Left hindlimb (tissue), 1 donor: ENCODE measurements around the gene KCNH4.

Source experiments
- DNase-seq: peaks from one replicate; pipeline ENCODE4 v3.0.0-alpha.2; 2018

The KCNH4 gene

GRCh38 chr17:42135664-42136653 is 45.0 kb downstream of the KCNH4 start:
- DNase-seq = no peak

- DNase-seq = no peak
These were observed 45.8 kb downstream of the KCNH4 start for GRCh38 chr17:42135151-42135550.

GRCh38 chr17:42133461-42134041 is 47.4 kb downstream of the KCNH4 start:
- DNase-seq = no peak

- peak; percentile 63 for DNase-seq
These were observed 48.0 kb downstream of the KCNH4 start for GRCh38 chr17:42132941-42133340.

- no peak for DNase-seq
These were observed 48.9 kb downstream of the KCNH4 start for GRCh38 chr17:42131981-42132432.

GRCh38 chr17:42131232-42131631 is 49.7 kb downstream of the KCNH4 start:
- no peak for DNase-seq

GRCh38 chr17:42130310-42130936 is 50.5 kb downstream of the KCNH4 start:
- no peak for DNase-seq

- no peak for DNase-seq
These were observed 51.7 kb downstream of the KCNH4 start for GRCh38 chr17:42129109-42129837.

GRCh38 chr17:42127414-42127813 is 53.5 kb downstream of the KCNH4 start:
- no peak for DNase-seq

- DNase-seq = no peak
These were observed 54.1 kb downstream of the KCNH4 start for GRCh38 chr17:42126836-42127235.

GRCh38 chr17:42125565-42125964 is 55.4 kb downstream of the KCNH4 start:
- DNase-seq = no peak

GRCh38 chr17:42124256-42124655 is 56.7 kb downstream of the KCNH4 start:
- DNase-seq = no peak

- DNase-seq = peak; percentile 67
These were observed 58.3 kb downstream of the KCNH4 start, which contains the start of gene HSPB9 for GRCh38 chr17:42122371-42123303. HSPB9 (plus strand) TSS chr17:42122804; CDS start chr17:42122851, 47 bp downstream.

GRCh38 chr17:42120770-42121769 is 59.9 kb downstream of the KCNH4 start, which contains the start of gene KAT2A:
KAT2A (minus strand) TSS chr17:42121367; CDS start chr17:42121304, 63 bp downstream.
- peak; percentile 88 for DNase-seq

- no peak for DNase-seq
These were observed 60.7 kb downstream of the KCNH4 start for GRCh38 chr17:42120161-42120769.

- peak; percentile 19 for DNase-seq
These were observed 61.6 kb downstream of the KCNH4 start for GRCh38 chr17:42119301-42119700.

- DNase-seq = peak; percentile 28
These were observed 62.4 kb downstream of the KCNH4 start for GRCh38 chr17:42118545-42118944.

GRCh38 chr17:42118126-42118510 is 62.8 kb downstream of the KCNH4 start:
- DNase-seq = no peak

GRCh38 chr17:42117397-42118125 is 63.4 kb downstream of the KCNH4 start:
- no peak for DNase-seq
